CD4-positive, alpha-beta T cell treated with Interleukin-17A for 4 hours (primary cell): ENCODE measurements around the gene EDARADD.

Experiments
- DNase-seq: peaks from one replicate; pipeline ENCODE4 v3.0.0-alpha.2; 2020; ENCODE audit warnings: mixed read lengths

EDARADD gene

GRCh38 chr1:236395230-236395946 lies 1.3 kb downstream of the EDARADD start:
- peak; percentile 51 for DNase-seq

GRCh38 chr1:236395947-236396664 lies 2.0 kb downstream of the EDARADD start:
- DNase-seq, result no peak

GRCh38 chr1:236396665-236397043 lies 2.6 kb downstream of the EDARADD start:
- DNase-seq, result no peak

GRCh38 chr1:236397173-236397759 lies 3.2 kb downstream of the EDARADD start:
- DNase-seq, result no peak

GRCh38 chr1:236398538-236398937 lies 4.5 kb downstream of the EDARADD start:
- DNase-seq, result no peak

- DNase-seq, result no peak
Measured at GRCh38 chr1:236400061-236400603, 6.0 kb downstream of the EDARADD start.

- no peak for DNase-seq
Measured at GRCh38 chr1:236401698-236402097, 7.6 kb downstream of the EDARADD start.

- DNase-seq, result no peak
Measured at GRCh38 chr1:236403905-236404696, 10.0 kb downstream of the EDARADD start.

- DNase-seq, result no peak
Measured at GRCh38 chr1:236407059-236407458, 13.0 kb downstream of the EDARADD start.

- DNase-seq, result no peak
Measured at GRCh38 chr1:236413688-236414087, 19.6 kb downstream of the EDARADD start.

GRCh38 chr1:236416165-236416564 lies 22.1 kb downstream of the EDARADD start:
- DNase-seq, result peak; percentile 15

GRCh38 chr1:236417336-236417735 lies 23.2 kb downstream of the EDARADD start:
- DNase-seq, result no peak

GRCh38 chr1:236419502-236419901 lies 25.4 kb downstream of the EDARADD start:
- no peak for DNase-seq

GRCh38 chr1:236421022-236421421 lies 26.9 kb downstream of the EDARADD start:
- DNase-seq, result no peak

GRCh38 chr1:236421850-236422516 lies 27.9 kb downstream of the EDARADD start:
- DNase-seq, result no peak

GRCh38 chr1:236422517-236422876 lies 28.4 kb downstream of the EDARADD start:
- DNase-seq, result no peak

- DNase-seq, result no peak
Measured at GRCh38 chr1:236425031-236425663, 31.1 kb downstream of the EDARADD start.

GRCh38 chr1:236426215-236426614 lies 32.1 kb downstream of the EDARADD start:
- DNase-seq, result no peak

- DNase-seq, result no peak
Measured at GRCh38 chr1:236429715-236430274, 35.7 kb downstream of the EDARADD start.

- DNase-seq, result no peak
Measured at GRCh38 chr1:236433819-236434315, 39.8 kb downstream of the EDARADD start.

GRCh38 chr1:236438614-236439013 lies 44.5 kb downstream of the EDARADD start:
- no peak for DNase-seq
